AG04450 (cell line): ENCODE measurements around the gene CLCN4. TPM values are rescaled to one million over a fixed set of nuclear protein-coding genes. Genes with fewer than 3 reads are reported as not detected.

ENCODE experiments used
- CTCF ChIA-PET: fragments of 300-600, 350-600 bp; formaldehyde crosslinking; extraction: SDS; loops from one replicate; lab custom pipeline; 2022; ENCODE audit warnings: antibody characterized with exemption, inconsistent platforms; lab: Charles Lee
- POLR2A ChIA-PET: fragments of 350-600 bp; formaldehyde crosslinking; extraction: SDS; loops from one replicate; lab custom pipeline; 2021; ENCODE audit warnings: antibody characterized with exemption, inconsistent platforms; lab: Yijun Ruan, JAX
- DNase-seq: peaks from one replicate; pipeline ENCODE4 v3.0.0-alpha.2; 2011; ENCODE audit warnings: low read depth, low spot score
- H3K27ac ChIP-seq: one replicate; pipeline ENCODE4 v1.5.1; 2012; ENCODE audit warnings: low read depth, low read length, control low read depth
- H3K27me3 ChIP-seq: one replicate; pipeline ENCODE4 v1.6.0; 2012; ENCODE audit warnings: low read length; ENCODE audit not compliant: control insufficient read depth, insufficient read depth
- H3K4me3 ChIP-seq: 2 replicates; pipeline ENCODE4 v1.5.1; 2011; ENCODE audit warnings: mild to moderate bottlenecking, low read depth, low read length, control low read depth
- H3K9me3 ChIP-seq: 2 replicates; pipeline ENCODE4 v1.5.1; 2012; ENCODE audit warnings: low read length; ENCODE audit not compliant: control insufficient read depth, insufficient read depth
- CTCF ChIP-seq: IDR thresholded peaks from 2 replicates; pipeline ENCODE4 v1.5.1; 2011; ENCODE audit warnings: low read depth, low read length, control low read depth, inconsistent platforms
- polyA plus RNA-seq: library from polyadenylated mRNA; depleted of rRNA; stranded (reverse); fragments of >200 nt; gene quantifications from 2 replicates; pipeline ENCODE4 v1.2.3, GENCODE V29; 2011

CLCN4 gene
- polyA plus RNA-seq, 1 experiment: 1.5 TPM

- CTCF ChIA-PET: interaction anchor here (2.1 to 2.6 kb wide), 2 partner anchors 9 to 523 kb away, joined by 5 to 9 read pairs; no protein-coding TSS in a partner anchor
- no peak overlapping the region for H3K4me3 ChIP-seq
- POLR2A ChIA-PET: no interaction called here
- H3K9me3 ChIP-seq: no peaks in the 10 kb centered on the region
- DNase-seq: no peak
- no peaks in the 10 kb centered on the region for H3K27me3 ChIP-seq
- H3K27ac ChIP-seq: no peak overlapping the region
- TF ChIP-seq CTCF: no peak
Observed at GRCh38 chrX:10199212-10199611, 42.4 kb downstream of the CLCN4 start.

GRCh38 chrX:10203617-10204016 lies 46.8 kb downstream of the CLCN4 start:
- Histone ChIP-seq H3K9me3 (no peaks in the 10 kb centered on the region), H3K27ac (no peak overlapping the region), H3K4me3 (no peak overlapping the region), H3K27me3 (no peaks in the 10 kb centered on the region)
- ChIA-PET CTCF (no interaction called here), POLR2A (no interaction called here)
- DNase-seq: no peak
- no peak for TF ChIP-seq CTCF

- CTCF ChIA-PET: no interaction called here
- TF ChIP-seq CTCF: no peak
- no peak overlapping the region for H3K27ac ChIP-seq
- H3K4me3 ChIP-seq: no peak overlapping the region
- H3K27me3 ChIP-seq: no peaks in the 10 kb centered on the region
- POLR2A ChIA-PET: no interaction called here
- no peak for DNase-seq
- no peaks in the 10 kb centered on the region for H3K9me3 ChIP-seq
Observed at GRCh38 chrX:10206317-10206716, 49.5 kb downstream of the CLCN4 start.

GRCh38 chrX:10208281-10208856 lies 51.6 kb downstream of the CLCN4 start:
- Histone ChIP-seq H3K4me3 (no peak overlapping the region), H3K27me3 (no peaks in the 10 kb centered on the region), H3K27ac (no peak overlapping the region), H3K9me3 (no peaks in the 10 kb centered on the region; the same call in 1 of the 2 replicates)
- ChIA-PET POLR2A (no interaction called here), CTCF (interaction anchor here (1.9 kb wide), 1 partner anchor 18 kb away, joined by 5 read pairs; no protein-coding TSS in a partner anchor)
- no peak for TF ChIP-seq CTCF
- DNase-seq: no peak

GRCh38 chrX:10208953-10209352 lies 52.2 kb downstream of the CLCN4 start:
- Histone ChIP-seq H3K27me3 (no peaks in the 10 kb centered on the region), H3K4me3 (no peak overlapping the region), H3K27ac (no peak overlapping the region), H3K9me3 (no peaks in the 10 kb centered on the region; the same call in 1 of the 2 replicates)
- DNase-seq: no peak
- ChIA-PET CTCF (interaction anchor here (0.6 to 1.9 kb wide), 2 partner anchors 18 to 90 kb away, joined by 3 to 5 read pairs; no protein-coding TSS in a partner anchor), POLR2A (no interaction called here)
- no peak for TF ChIP-seq CTCF
